Stomach (tissue), 9 donors: ENCODE results near the gene LIFR. TPM values are rescaled to one million over a fixed set of nuclear protein-coding genes. Genes with fewer than 3 reads are reported as not detected.

Experiments
- DNase-seq, 2 donors: peaks; one replicate each; pipeline versions ENCODE4 v3.0.0 to v3.0.0-alpha.2; 2013 to 2019
- H3K27ac ChIP-seq, 5 donors: fragments of 200-600 bp in 4 of 5; sonication (generic) in 4 of 5; one replicate each; pipeline ENCODE4 v1.5.1; 2013 to 2019; ENCODE audit warnings: mild to moderate bottlenecking in 1 of 5, moderate library complexity in 1 of 5
- H3K27me3 ChIP-seq, 3 donors: fragments of 200-600 bp; sonication (generic); one replicate each; pipeline ENCODE4 v1.5.1; 2017 to 2019; ENCODE audit warnings: mixed run types in 1 of 3
- H3K36me3 ChIP-seq, 4 donors: fragments of 200-600 bp; sonication (generic); 1 replicate in 3 of 4; 2 replicates in 1 of 4; pipeline ENCODE4 v1.5.1; 2016 to 2019
- H3K4me1 ChIP-seq, 4 donors: fragments of 200-600 bp; sonication (generic); one replicate each; pipeline ENCODE4 v1.5.1; 2016 to 2019
- H3K4me3 ChIP-seq, 4 donors: fragments of 200-600 bp; sonication (generic) in 3 of 4; one replicate each; pipeline ENCODE4 v1.5.1; 2016 to 2019; ENCODE audit warnings: mild to moderate bottlenecking in 1 of 4
- H3K9me3 ChIP-seq, 4 donors: fragments of 200-600 bp; sonication (generic); one replicate each; pipeline ENCODE4 v1.5.1; 2016 to 2019
- EP300 ChIP-seq: sonication (generic); formaldehyde crosslinking; IDR thresholded peaks from one replicate; pipeline ENCODE4 v1.6.1; 2017; ENCODE audit warnings: antibody characterized with exemption
- POLR2A ChIP-seq, 4 donors: fragments of 450-650 bp; IDR thresholded peaks; one replicate each; pipeline ENCODE4 v1.6.1; 2016; ENCODE audit warnings: antibody characterized with exemption in 4 of 4, control low read depth in 2 of 4, mild to moderate bottlenecking in 1 of 4, moderate library complexity in 1 of 4
- POLR2AphosphoS5 ChIP-seq, 3 donors: sonication (generic); formaldehyde crosslinking; IDR thresholded peaks; one replicate each; pipeline ENCODE4 v1.6.1; 2016; ENCODE audit warnings: antibody characterized with exemption in 3 of 3
- WGBS, 5 donors: extraction: QIAGEN DNeasy Blood & Tissue Kit in 3 of 5; methylation state at CpG; one replicate each; pipeline versions ENCODE4 v1.1.5 to v1.1.7; 2013 to 2018; 5-methylcytosine and 5-hydroxymethylcytosine counted together
- intact Hi-C: fragments of 100-400 bp; cut with DNase I; formaldehyde crosslinking; loops from one replicate; pipeline ENCODE4 v1.15.1; 2023; ENCODE audit warnings: low total_unique reads
- polyA plus RNA-seq, 3 donors: library from polyadenylated mRNA; stranded (reverse); fragments of 200-250 nt; gene quantifications; one replicate each; pipeline ENCODE4 v1.2.3, GENCODE V29; 2013
- total RNA-seq, 5 donors: library from RNA; depleted of rRNA; stranded (reverse); fragments of >200 nt; gene quantifications; one replicate each; pipeline versions ENCODE4 v1.1.0 to v1.2.3, GENCODE V29; 2014 to 2016
- TF ChIP-seq, protein P1 (sequence below), 7 experiments: fragments of 450-650 bp in 4 of 7; fragments of 200-600 bp in 3 of 7; sonication (generic) in 3 of 7; IDR thresholded peaks; one replicate each; pipeline ENCODE4 v1.5.1; 2016 to 2019; ENCODE audit warnings: antibody characterized with exemption in 7 of 7, control low read depth in 2 of 7, mild to moderate bottlenecking in 1 of 7
- donor health status: healthy with polysubstance abuse.
- donor health status: Bipolar disorder and iron deficiency.
- donor health status: healthy.

LIFR gene
- total and polyA plus RNA-seq, 8 donors, result 6.2 to 259 (median 45.1) TPM

DNA sequence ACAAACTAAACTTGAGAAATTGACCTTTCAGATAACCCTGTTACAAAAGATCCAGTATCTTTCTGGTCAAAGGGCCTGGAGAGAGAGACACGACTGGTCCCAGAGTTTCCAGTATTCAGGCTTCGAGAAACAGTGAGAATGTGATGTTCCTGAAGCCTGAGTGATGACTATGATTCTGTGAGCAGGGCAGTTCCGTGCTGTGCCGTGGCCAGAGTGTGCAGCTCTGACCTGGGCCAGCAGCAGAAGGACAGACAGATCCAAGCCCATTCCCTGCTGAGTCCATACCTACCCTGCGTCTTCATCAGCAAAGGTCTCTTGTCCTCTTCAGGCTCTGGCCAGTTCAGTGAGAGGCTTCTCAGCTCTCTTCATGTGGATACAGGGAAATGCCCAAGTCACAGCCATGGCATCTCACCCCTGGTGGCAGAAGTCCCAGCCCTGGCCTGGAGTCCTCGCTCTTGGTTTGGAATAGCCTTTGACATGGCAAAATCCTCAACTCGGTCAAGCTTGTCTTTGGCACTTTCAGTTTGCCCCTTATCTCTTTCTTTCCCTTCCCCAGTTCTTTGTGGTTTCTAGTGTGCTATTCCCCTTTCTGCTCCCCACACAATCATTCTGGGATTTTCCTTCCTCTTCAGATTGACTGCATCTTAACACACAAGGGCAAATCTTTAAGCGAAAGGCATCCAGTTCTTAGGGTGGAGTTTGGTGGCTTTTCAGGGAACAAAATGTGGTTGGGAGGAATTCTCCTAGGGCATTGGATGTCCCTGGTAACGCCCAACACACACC, 107.7 kb downstream of the LIFR start:
- no peaks in the 10 kb centered on the region for H3K36me3 ChIP-seq
- DNase-seq, result no peak
- peak overlapping the region in 3 of 5 donors; percentile 7 to 59 (median 56) for H3K27ac ChIP-seq
- H3K4me1 ChIP-seq, result peaks cover 0 to 20% (median 3%) of the 10 kb centered on the region in 4 donors
- no peaks in the 10 kb centered on the region for H3K9me3 ChIP-seq
- intact Hi-C loops, result loop anchor here (10.0 kb wide), 2 partner anchors 216 to 356 kb away; no protein-coding TSS in a partner anchor
- TF ChIP-seq POLR2A (IDR thresholded peaks at IDR 0.05) (no peak), POLR2AphosphoS5 (IDR thresholded peaks at IDR 0.05) (no peak), EP300 (no peak)
- TF ChIP-seq, protein P1, sequence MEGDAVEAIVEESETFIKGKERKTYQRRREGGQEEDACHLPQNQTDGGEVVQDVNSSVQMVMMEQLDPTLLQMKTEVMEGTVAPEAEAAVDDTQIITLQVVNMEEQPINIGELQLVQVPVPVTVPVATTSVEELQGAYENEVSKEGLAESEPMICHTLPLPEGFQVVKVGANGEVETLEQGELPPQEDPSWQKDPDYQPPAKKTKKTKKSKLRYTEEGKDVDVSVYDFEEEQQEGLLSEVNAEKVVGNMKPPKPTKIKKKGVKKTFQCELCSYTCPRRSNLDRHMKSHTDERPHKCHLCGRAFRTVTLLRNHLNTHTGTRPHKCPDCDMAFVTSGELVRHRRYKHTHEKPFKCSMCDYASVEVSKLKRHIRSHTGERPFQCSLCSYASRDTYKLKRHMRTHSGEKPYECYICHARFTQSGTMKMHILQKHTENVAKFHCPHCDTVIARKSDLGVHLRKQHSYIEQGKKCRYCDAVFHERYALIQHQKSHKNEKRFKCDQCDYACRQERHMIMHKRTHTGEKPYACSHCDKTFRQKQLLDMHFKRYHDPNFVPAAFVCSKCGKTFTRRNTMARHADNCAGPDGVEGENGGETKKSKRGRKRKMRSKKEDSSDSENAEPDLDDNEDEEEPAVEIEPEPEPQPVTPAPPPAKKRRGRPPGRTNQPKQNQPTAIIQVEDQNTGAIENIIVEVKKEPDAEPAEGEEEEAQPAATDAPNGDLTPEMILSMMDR (IDR thresholded peaks at IDR 0.05), result no peak
- no peak overlapping the region for H3K4me3 ChIP-seq
- WGBS, 5 donors, result 70 to 83% (median 73%) methylated on average over 9 of the region's 9 CpGs
- peaks cover 0 to 29% (median 0%) of the 10 kb centered on the region in 3 donors for H3K27me3 ChIP-seq

- Histone ChIP-seq H3K4me1 (peaks cover 0 to 20% (median 3%) of the 10 kb centered on the region in 4 donors), H3K9me3 (no peaks in the 10 kb centered on the region), H3K36me3 (no peaks in the 10 kb centered on the region), H3K27ac (peak overlapping the region in 3 of 5 donors; percentile 7 to 59 (median 56)), H3K27me3 (peaks cover 0 to 29% (median 0%) of the 10 kb centered on the region in 3 donors), H3K4me3 (no peak overlapping the region)
- 60 to 76% (median 68%) methylated on average over 5 of the region's 5 CpGs for whole genome bisulfite sequencing, 5 donors
- peak in 1 of 2 donors; percentile 67 for DNase-seq
- intact Hi-C loops, result loop anchor here (10.0 kb wide), 2 partner anchors 217 to 357 kb away; no protein-coding TSS in a partner anchor
- TF ChIP-seq EP300 (no peak), POLR2A (IDR thresholded peaks at IDR 0.05) (no peak)
Measured at GRCh38 chr5:38447786-38448185, 108.7 kb downstream of the LIFR start.

DNA sequence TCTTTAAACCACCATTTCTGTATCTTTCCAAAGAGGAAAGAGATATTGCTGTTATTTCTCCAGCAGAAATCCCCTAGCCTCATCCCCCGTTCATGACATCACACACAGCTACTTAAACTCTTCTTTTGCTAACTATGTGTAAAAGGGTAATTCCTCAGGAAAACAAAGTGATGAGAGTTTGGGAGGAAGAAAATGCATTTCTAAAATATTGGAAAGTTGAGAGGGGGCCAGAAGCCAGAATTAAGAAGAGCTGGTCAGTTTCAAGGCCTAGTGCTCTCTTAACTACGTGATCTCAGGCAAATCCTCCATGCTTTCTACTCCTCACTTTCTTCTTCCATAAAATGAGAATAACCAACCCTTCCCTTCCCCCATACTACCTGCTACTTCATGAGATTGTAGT, 109.4 kb downstream of the LIFR start:
- no peak overlapping the region for H3K4me3 ChIP-seq
- DNase-seq, result peak in 1 of 2 donors; percentile 46
- H3K36me3 ChIP-seq, result no peaks in the 10 kb centered on the region
- 77 to 92% (median 88%) methylated on average over 2 of the region's 2 CpGs for WGBS, 5 donors
- H3K27ac ChIP-seq, result peak overlapping the region in 1 of 5 donors; percentile 56
- peaks cover 0 to 20% (median 3%) of the 10 kb centered on the region in 4 donors for H3K4me1 ChIP-seq
- TF ChIP-seq POLR2A (IDR thresholded peaks at IDR 0.05) (no peak), POLR2AphosphoS5 (IDR thresholded peaks at IDR 0.05) (no peak), EP300 (no peak)
- TF ChIP-seq, protein P1 (IDR thresholded peaks at IDR 0.05), result no peak
- intact Hi-C loops, result loop anchor here (10.0 kb wide), 2 partner anchors 218 to 358 kb away; no protein-coding TSS in a partner anchor
- H3K9me3 ChIP-seq, result no peaks in the 10 kb centered on the region
- H3K27me3 ChIP-seq, result peaks cover 0 to 25% (median 0%) of the 10 kb centered on the region in 3 donors

DNA sequence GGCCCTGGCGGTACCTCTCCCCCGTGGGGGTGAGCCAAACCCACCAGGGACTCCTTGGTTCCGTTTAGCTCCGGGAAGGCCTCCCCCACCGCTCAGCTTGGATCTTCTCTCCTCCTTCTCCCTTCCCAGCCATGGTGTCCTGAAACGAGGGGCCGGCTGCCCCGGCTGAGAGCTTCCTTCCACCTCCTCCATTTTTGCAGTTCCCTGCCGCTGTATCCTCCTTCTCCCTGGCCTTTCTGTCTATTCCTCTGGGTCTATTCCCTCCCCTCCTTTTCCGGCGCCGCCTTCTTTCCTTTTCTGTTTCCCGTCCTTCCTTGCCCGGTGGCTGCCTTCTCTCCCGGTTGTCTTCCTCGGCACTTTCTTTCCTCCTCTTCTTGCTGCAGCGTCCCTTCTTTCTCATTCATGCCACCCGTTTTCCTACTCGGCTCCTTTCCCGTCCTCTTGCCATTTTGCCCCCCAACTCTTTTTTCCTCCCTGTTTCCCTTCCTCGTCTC, 110.4 kb downstream of the LIFR start:
- Histone ChIP-seq H3K4me3 (peak overlapping the region in 2 of 4 donors; percentile 12 to 33), H3K36me3 (no peaks in the 10 kb centered on the region), H3K27ac (peak overlapping the region in 3 of 5 donors; percentile 23 to 63 (median 46)), H3K27me3 (peaks cover 0 to 18% (median 0%) of the 10 kb centered on the region in 3 donors), H3K4me1 (peaks cover 0 to 20% (median 7%) of the 10 kb centered on the region in 4 donors), H3K9me3 (no peaks in the 10 kb centered on the region)
- intact Hi-C loops, result loop anchor here (10.0 kb wide), 2 partner anchors 219 to 359 kb away; no protein-coding TSS in a partner anchor
- DNase-seq, result no peak
- TF ChIP-seq POLR2A (IDR thresholded peaks at IDR 0.05) (no peak), POLR2AphosphoS5 (IDR thresholded peaks at IDR 0.05) (no peak), EP300 (no peak)
- TF ChIP-seq, protein P1 (IDR thresholded peaks at IDR 0.05), result no peak
- WGBS, 5 donors, result 80 to 91% (median 91%) methylated on average over 21 of the region's 21 CpGs
